ENCODE measurements around the gene ZBTB7B. TPM values are rescaled to one million over a fixed set of nuclear protein-coding genes. Genes with fewer than 3 reads are reported as not detected.

The ZBTB7B gene
- total and polyA plus RNA-seq, 9 of the 15 experiments (the other 6 are each of a cell fraction or from before 2014, with no cell fraction given) = 0.04 to 46.5 (median 15.2) TPM

DNA sequence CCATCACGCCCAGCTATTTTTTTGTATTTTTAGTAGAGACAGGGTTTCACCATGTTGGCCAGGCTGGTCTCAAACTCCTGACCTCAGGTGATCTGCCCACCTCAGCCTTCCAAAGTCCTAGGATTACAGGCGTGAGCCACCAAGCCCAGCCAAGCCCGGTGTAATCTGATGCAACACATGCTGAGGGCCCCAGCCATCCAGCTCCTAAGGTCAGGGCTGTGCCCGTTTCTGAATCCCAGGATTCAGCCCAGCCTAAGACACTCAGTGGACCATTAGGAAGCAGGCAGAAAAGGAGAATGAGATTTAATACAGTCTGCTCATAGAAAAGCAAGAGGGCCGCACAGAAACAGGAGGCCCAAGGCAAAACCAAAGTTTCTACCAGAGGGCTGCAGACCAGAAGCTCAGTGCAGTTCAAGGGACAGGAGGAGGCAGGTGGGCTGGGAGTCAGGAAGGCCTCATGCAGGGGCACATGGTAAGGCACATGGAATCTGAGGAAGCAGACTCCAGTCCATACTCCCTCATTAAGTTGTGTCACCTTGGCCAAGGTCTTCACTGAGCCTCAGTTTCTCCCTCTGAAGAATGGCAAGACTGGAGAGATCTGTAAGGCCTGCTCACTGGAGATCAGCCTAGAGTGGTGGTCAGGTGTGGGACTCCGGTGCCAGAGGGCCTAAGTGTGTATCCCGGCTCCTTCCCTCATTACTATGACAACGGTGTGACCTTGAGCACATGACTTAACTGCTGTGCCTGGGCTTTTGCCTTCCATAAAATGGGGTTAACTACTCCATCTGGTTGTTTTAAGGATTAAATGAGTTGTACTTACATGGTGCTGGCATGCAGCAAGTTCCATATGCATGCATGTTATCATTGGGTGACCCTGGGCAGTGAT, 46.1 kb downstream of the ZBTB7B start (continued):
- TF ChIP-seq, protein P1, sequence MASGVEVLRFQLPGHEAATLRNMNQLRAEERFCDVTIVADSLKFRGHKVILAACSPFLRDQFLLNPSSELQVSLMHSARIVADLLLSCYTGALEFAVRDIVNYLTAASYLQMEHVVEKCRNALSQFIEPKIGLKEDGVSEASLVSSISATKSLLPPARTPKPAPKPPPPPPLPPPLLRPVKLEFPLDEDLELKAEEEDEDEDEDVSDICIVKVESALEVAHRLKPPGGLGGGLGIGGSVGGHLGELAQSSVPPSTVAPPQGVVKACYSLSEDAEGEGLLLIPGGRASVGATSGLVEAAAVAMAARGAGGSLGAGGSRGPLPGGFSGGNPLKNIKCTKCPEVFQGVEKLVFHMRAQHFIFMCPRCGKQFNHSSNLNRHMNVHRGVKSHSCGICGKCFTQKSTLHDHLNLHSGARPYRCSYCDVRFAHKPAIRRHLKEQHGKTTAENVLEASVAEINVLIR (CRISPR knock-in tag; IDR thresholded peaks at IDR 0.05) = no peak
- TF ChIP-seq ZNF263 (CRISPR knock-in tag; IDR thresholded peaks at IDR 0.05; ENCODE audit: borderline replicate concordance) = no peak
- TF ChIP-seq ZBTB17 (CRISPR knock-in tag; IDR thresholded peaks at IDR 0.05) = no peak
- TF ChIP-seq, protein P2, sequence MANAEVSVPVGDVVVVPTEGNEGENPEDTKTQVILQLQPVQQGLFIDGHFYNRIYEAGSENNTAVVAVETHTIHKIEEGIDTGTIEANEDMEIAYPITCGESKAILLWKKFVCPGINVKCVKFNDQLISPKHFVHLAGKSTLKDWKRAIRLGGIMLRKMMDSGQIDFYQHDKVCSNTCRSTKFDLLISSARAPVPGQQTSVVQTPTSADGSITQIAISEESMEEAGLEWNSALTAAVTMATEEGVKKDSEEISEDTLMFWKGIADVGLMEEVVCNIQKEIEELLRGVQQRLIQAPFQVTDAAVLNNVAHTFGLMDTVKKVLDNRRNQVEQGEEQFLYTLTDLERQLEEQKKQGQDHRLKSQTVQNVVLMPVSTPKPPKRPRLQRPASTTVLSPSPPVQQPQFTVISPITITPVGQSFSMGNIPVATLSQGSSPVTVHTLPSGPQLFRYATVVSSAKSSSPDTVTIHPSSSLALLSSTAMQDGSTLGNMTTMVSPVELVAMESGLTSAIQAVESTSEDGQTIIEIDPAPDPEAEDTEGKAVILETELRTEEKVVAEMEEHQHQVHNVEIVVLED (CRISPR knock-in tag; IDR thresholded peaks at IDR 0.05) = no peak
- TF ChIP-seq ZNF57 (CRISPR knock-in tag; IDR thresholded peaks at IDR 0.05) = no peak
- TF ChIP-seq ZKSCAN8 (CRISPR knock-in tag; IDR thresholded peaks at IDR 0.05) = no peak
- TF ChIP-seq, protein P3, sequence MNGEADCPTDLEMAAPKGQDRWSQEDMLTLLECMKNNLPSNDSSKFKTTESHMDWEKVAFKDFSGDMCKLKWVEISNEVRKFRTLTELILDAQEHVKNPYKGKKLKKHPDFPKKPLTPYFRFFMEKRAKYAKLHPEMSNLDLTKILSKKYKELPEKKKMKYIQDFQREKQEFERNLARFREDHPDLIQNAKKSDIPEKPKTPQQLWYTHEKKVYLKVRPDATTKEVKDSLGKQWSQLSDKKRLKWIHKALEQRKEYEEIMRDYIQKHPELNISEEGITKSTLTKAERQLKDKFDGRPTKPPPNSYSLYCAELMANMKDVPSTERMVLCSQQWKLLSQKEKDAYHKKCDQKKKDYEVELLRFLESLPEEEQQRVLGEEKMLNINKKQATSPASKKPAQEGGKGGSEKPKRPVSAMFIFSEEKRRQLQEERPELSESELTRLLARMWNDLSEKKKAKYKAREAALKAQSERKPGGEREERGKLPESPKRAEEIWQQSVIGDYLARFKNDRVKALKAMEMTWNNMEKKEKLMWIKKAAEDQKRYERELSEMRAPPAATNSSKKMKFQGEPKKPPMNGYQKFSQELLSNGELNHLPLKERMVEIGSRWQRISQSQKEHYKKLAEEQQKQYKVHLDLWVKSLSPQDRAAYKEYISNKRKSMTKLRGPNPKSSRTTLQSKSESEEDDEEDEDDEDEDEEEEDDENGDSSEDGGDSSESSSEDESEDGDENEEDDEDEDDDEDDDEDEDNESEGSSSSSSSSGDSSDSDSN (IDR thresholded peaks at IDR 0.05; ENCODE audit: borderline replicate concordance in 1 of 2, low read depth in 2 of 2, low read length in 2 of 2) = no peak
- peak; percentile 55 for TF ChIP-seq ESRRA (IDR thresholded peaks at IDR 0.05; ENCODE audit: borderline replicate concordance, low read depth)
- TF ChIP-seq, protein P4, sequence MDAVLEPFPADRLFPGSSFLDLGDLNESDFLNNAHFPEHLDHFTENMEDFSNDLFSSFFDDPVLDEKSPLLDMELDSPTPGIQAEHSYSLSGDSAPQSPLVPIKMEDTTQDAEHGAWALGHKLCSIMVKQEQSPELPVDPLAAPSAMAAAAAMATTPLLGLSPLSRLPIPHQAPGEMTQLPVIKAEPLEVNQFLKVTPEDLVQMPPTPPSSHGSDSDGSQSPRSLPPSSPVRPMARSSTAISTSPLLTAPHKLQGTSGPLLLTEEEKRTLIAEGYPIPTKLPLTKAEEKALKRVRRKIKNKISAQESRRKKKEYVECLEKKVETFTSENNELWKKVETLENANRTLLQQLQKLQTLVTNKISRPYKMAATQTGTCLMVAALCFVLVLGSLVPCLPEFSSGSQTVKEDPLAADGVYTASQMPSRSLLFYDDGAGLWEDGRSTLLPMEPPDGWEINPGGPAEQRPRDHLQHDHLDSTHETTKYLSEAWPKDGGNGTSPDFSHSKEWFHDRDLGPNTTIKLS (IDR thresholded peaks at IDR 0.05; ENCODE audit: borderline replicate concordance, low read depth) = no peak
- TF ChIP-seq KLF6 (CRISPR knock-in tag; IDR thresholded peaks at IDR 0.05; ENCODE audit: borderline replicate concordance) = 0 out of 2 replicates have a peak, but pooled peaks have one; percentile 4
- TF ChIP-seq, protein P5, sequence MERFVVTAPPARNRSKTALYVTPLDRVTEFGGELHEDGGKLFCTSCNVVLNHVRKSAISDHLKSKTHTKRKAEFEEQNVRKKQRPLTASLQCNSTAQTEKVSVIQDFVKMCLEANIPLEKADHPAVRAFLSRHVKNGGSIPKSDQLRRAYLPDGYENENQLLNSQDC (CRISPR knock-in tag; IDR thresholded peaks at IDR 0.05) = no peak
- no peak for TF ChIP-seq ZNF184 (CRISPR knock-in tag; IDR thresholded peaks at IDR 0.05)
- no peak for TF ChIP-seq SPI1 (IDR thresholded peaks at IDR 0.05; ENCODE audit: borderline replicate concordance, low read depth, low read length)
- no peak for TF ChIP-seq C11orf30 (IDR thresholded peaks at IDR 0.05; ENCODE audit: low read depth)
- peak; percentile 40; the same call in 1 of the 2 replicates for TF ChIP-seq CXXC5 (CRISPR knock-in tag; IDR thresholded peaks at IDR 0.05)
- no peak for TF ChIP-seq ESRRB (CRISPR knock-in tag; IDR thresholded peaks at IDR 0.05; ENCODE audit: borderline replicate concordance)
- TF ChIP-seq, protein P6, sequence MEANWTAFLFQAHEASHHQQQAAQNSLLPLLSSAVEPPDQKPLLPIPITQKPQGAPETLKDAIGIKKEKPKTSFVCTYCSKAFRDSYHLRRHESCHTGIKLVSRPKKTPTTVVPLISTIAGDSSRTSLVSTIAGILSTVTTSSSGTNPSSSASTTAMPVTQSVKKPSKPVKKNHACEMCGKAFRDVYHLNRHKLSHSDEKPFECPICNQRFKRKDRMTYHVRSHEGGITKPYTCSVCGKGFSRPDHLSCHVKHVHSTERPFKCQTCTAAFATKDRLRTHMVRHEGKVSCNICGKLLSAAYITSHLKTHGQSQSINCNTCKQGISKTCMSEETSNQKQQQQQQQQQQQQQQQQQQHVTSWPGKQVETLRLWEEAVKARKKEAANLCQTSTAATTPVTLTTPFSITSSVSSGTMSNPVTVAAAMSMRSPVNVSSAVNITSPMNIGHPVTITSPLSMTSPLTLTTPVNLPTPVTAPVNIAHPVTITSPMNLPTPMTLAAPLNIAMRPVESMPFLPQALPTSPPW (CRISPR knock-in tag; IDR thresholded peaks at IDR 0.05) = no peak
- no peak for TF ChIP-seq POLR2G (IDR thresholded peaks at IDR 0.05; ENCODE audit: low read depth, low read length)

Measured in K562 (cell line).